ENCODE measurements around the gene TIMMDC1. TPM values are rescaled to one million over a fixed set of nuclear protein-coding genes. Genes with fewer than 3 reads are reported as not detected.
A peak's percentile ranks its signal among the peaks of the same experiment; 100 is the strongest.
"Not testable (repeated sequence)": the region's sequence is repeated elsewhere in the genome, so short reads cannot be mapped to it uniquely, and the experiment has no call there.

The TIMMDC1 gene
- total RNA-seq, 4 donors from 2014 or later, result 16.2 to 52.8 (median 45.8) TPM

- intact Hi-C loops (cut with DNase I), result no loop called here
- WGBS, 2 donors, result 38 to 65% methylated on average over 4 to 6 of the region's 6 CpGs
- TF ChIP-seq, protein P1, sequence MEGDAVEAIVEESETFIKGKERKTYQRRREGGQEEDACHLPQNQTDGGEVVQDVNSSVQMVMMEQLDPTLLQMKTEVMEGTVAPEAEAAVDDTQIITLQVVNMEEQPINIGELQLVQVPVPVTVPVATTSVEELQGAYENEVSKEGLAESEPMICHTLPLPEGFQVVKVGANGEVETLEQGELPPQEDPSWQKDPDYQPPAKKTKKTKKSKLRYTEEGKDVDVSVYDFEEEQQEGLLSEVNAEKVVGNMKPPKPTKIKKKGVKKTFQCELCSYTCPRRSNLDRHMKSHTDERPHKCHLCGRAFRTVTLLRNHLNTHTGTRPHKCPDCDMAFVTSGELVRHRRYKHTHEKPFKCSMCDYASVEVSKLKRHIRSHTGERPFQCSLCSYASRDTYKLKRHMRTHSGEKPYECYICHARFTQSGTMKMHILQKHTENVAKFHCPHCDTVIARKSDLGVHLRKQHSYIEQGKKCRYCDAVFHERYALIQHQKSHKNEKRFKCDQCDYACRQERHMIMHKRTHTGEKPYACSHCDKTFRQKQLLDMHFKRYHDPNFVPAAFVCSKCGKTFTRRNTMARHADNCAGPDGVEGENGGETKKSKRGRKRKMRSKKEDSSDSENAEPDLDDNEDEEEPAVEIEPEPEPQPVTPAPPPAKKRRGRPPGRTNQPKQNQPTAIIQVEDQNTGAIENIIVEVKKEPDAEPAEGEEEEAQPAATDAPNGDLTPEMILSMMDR (IDR thresholded peaks at IDR 0.05), result no peak
- no peak for TF ChIP-seq POLR2A (IDR thresholded peaks at IDR 0.05)
- no peaks in the 10 kb centered on the region for H3K36me3 ChIP-seq
- DNase-seq, result no peak
- H3K27me3 ChIP-seq, result no peaks in the 10 kb centered on the region
- H3K4me3 ChIP-seq, result no peak overlapping the region
- no peaks in the 10 kb centered on the region for H3K9me3 ChIP-seq
- H3K27ac ChIP-seq, result peak overlapping the region in 1 of 4 donors; percentile 10
- no peaks in the 10 kb centered on the region for H3K4me1 ChIP-seq
Observed at GRCh38 chr3:119562307-119562961, 64.1 kb downstream of the TIMMDC1 start.

DNA sequence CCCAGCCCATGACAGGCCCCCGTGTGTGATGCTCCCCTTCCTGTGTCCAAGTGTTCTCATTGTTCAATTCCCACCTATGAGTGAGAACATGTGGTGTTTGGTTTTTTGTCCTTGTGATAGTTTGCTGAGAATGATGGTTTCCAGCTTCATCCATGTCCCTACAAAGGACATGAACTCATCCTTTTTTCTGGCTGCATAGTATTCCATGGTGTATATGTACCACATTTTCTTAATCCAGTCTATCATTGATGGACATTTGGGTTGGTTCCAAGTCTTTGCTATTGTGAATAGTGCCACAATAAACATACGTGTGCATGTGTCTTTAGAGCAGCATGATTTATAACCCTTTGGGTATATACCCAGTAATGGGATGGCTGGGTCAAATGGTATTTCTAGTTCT is 65.0 kb downstream of the TIMMDC1 start:
- intact Hi-C loops (cut with DNase I); H3K4me1 ChIP-seq; H3K4me3 ChIP-seq; H3K9me3 ChIP-seq; H3K27me3 ChIP-seq; DNase-seq; H3K27ac ChIP-seq; H3K36me3 ChIP-seq: not testable (repeated sequence)
- 79 to 87% methylated on average over 2 of the region's 2 CpGs for WGBS, 2 donors

- no peak for DNase-seq
- TF ChIP-seq POLR2A (IDR thresholded peaks at IDR 0.05), result no peak
- TF ChIP-seq, protein P1 (IDR thresholded peaks at IDR 0.05), result no peak
- Histone ChIP-seq H3K9me3 (no peaks in the 10 kb centered on the region), H3K36me3 (no peaks in the 10 kb centered on the region), H3K4me3 (no peak overlapping the region), H3K4me1 (no peaks in the 10 kb centered on the region), H3K27ac (no peak overlapping the region), H3K27me3 (no peaks in the 10 kb centered on the region)
- intact Hi-C loops (cut with DNase I), result no loop called here
- WGBS, 2 donors, result 91 to 92% methylated on average over 3 to 4 of the region's 4 CpGs
Observed at GRCh38 chr3:119569156-119569555, 70.8 kb downstream of the TIMMDC1 start.

- no peak for DNase-seq
- TF ChIP-seq POLR2A (IDR thresholded peaks at IDR 0.05), result no peak
- TF ChIP-seq, protein P1 (IDR thresholded peaks at IDR 0.05), result no peak
- Histone ChIP-seq H3K4me1 (no peaks in the 10 kb centered on the region), H3K27ac (peak overlapping the region in 2 of 4 donors; percentile 11 to 42), H3K9me3 (no peaks in the 10 kb centered on the region), H3K4me3 (no peak overlapping the region), H3K27me3 (no peaks in the 10 kb centered on the region), H3K36me3 (no peaks in the 10 kb centered on the region)
- intact Hi-C loops (cut with DNase I), result no loop called here
- 69 to 77% methylated on average over 5 of the region's 5 CpGs for WGBS, 2 donors
Observed at GRCh38 chr3:119570229-119570628, 71.9 kb downstream of the TIMMDC1 start.

- H3K27ac ChIP-seq, result peak overlapping the region in 3 of 4 donors; percentile 1 to 44 (median 42)
- no peaks in the 10 kb centered on the region for H3K4me1 ChIP-seq
- no peak for DNase-seq
- TF ChIP-seq POLR2A (IDR thresholded peaks at IDR 0.05), result no peak
- TF ChIP-seq, protein P1 (IDR thresholded peaks at IDR 0.05), result no peak
- no peaks in the 10 kb centered on the region for H3K9me3 ChIP-seq
- H3K27me3 ChIP-seq, result no peaks in the 10 kb centered on the region
- intact Hi-C loops (cut with DNase I), result no loop called here
- WGBS, 2 donors, result 92 to 94% methylated on average over 1 of the region's 1 CpG
- H3K36me3 ChIP-seq, result no peaks in the 10 kb centered on the region
- no peak overlapping the region for H3K4me3 ChIP-seq
Observed at GRCh38 chr3:119571230-119571629, 72.9 kb downstream of the TIMMDC1 start.

DNA sequence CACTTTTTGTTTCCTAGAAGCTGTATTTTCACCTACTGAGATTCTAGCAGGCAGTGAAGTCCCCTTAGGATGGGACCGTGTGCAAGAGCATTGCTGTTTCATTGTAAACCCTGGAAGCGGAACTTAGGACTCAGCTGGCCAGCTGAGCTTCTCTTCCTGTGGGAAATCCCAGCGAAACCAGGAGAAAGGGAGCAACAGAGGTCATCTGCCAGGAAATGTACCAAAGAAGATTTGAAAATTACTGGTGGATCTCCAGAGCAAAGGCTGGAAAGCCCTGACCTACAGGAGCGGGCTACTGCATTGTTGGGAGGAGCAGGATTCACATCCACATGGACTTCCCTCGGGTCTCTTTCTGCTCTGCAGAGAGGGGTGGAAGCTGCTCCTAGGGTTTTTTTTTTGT is 73.3 kb downstream of the TIMMDC1 start:
- intact Hi-C loops (cut with DNase I), result no loop called here
- H3K27ac ChIP-seq, result peak overlapping the region in 3 of 4 donors; percentile 1 to 44 (median 42)
- no peaks in the 10 kb centered on the region for H3K27me3 ChIP-seq
- DNase-seq, result no peak
- no peak overlapping the region for H3K4me3 ChIP-seq
- WGBS, 2 donors, result 52 to 80% methylated on average over 5 of the region's 5 CpGs
- TF ChIP-seq, protein P1 (IDR thresholded peaks at IDR 0.05), result no peak
- no peak for TF ChIP-seq POLR2A (IDR thresholded peaks at IDR 0.05)
- no peaks in the 10 kb centered on the region for H3K9me3 ChIP-seq
- H3K36me3 ChIP-seq, result no peaks in the 10 kb centered on the region
- H3K4me1 ChIP-seq, result no peaks in the 10 kb centered on the region
